ENCODE data around the gene IL17RC.

GRCh38 chr3:9913601-9914000 is 3.3 kb upstream of the IL17RC start:
- no peak for TF ChIP-seq CTCF (conservative IDR thresholded peaks at IDR 0.05; ENCODE audit: low read length)
- TF ChIP-seq EZH2phosphoT487 (IDR thresholded peaks at IDR 0.05; ENCODE audit: borderline replicate concordance), result no peak

Measured in Loucy (cell line).